Right lobe of liver (tissue), 4 donors: ENCODE data around the gene MCM3AP.

Experiments used
- POLR2A ChIP-seq: fragments of 450-650 bp; IDR thresholded peaks from one replicate; pipeline ENCODE4 v1.6.1; 2017; ENCODE audit warnings: antibody characterized with exemption, mild to moderate bottlenecking
- TF ChIP-seq, protein P1 (sequence below), 4 donors: fragments of 200-600 bp in 3 of 4; fragments of 450-650 bp in 1 of 4; IDR thresholded peaks; one replicate each; pipeline versions ENCODE4 v1.5.1 to v1.8.0; 2016 to 2022; ENCODE audit warnings: antibody characterized with exemption in 4 of 4, mild to moderate bottlenecking in 2 of 4
- donor health status: DM: no; HTN: no; CAD: no.
- donor health status: DM: no; HTN: no; CAD: no.
- donor health status: DM: no; HTN: yes; CAD: no.

DNA sequence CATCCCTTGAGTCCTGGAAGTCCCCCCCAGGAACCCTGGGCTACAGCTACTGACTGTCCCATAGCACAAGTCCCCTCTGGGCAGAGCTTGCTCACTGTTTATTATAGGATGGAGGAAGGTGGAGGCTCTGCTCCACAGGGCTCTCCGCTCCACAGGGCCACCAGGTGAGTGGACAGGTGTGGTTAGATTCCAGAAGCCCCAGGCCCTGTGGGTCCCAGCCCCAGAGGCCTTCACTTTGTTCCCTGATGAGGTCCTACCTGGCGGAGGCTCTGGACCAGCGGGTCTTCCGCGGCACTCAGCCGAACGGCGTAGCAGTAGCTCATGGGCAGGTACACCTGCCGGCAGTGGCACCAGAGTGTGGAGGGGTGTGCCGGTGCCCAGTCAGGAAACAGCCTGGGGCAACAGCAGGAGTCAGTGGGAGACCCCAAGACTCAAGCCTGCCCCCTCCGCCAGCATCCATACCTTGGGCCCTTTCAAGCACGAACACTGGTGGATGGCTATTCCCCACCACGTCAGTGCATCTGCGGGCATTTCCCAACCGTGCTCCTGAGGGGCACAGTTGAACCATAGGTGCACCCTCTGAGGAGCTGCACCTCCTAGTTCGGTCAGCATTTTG lies 69.2 kb downstream of the MCM3AP start:
- TF ChIP-seq, protein P1, sequence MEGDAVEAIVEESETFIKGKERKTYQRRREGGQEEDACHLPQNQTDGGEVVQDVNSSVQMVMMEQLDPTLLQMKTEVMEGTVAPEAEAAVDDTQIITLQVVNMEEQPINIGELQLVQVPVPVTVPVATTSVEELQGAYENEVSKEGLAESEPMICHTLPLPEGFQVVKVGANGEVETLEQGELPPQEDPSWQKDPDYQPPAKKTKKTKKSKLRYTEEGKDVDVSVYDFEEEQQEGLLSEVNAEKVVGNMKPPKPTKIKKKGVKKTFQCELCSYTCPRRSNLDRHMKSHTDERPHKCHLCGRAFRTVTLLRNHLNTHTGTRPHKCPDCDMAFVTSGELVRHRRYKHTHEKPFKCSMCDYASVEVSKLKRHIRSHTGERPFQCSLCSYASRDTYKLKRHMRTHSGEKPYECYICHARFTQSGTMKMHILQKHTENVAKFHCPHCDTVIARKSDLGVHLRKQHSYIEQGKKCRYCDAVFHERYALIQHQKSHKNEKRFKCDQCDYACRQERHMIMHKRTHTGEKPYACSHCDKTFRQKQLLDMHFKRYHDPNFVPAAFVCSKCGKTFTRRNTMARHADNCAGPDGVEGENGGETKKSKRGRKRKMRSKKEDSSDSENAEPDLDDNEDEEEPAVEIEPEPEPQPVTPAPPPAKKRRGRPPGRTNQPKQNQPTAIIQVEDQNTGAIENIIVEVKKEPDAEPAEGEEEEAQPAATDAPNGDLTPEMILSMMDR (IDR thresholded peaks at IDR 0.05), result no peak
- no peak for TF ChIP-seq POLR2A
